Stomach (tissue), 9 donors: ENCODE measurements around the gene SCN9A. TPM values are rescaled to one million over a fixed set of nuclear protein-coding genes. Genes with fewer than 3 reads are reported as not detected.

ENCODE experiments used
- DNase-seq, 2 donors: peaks; one replicate each; pipeline versions ENCODE4 v3.0.0 to v3.0.0-alpha.2; 2013 to 2019
- H3K27ac ChIP-seq, 5 donors: fragments of 200-600 bp in 4 of 5; sonication (generic) in 4 of 5; one replicate each; pipeline ENCODE4 v1.5.1; 2013 to 2019; ENCODE audit warnings: mild to moderate bottlenecking in 1 of 5, moderate library complexity in 1 of 5
- H3K27me3 ChIP-seq, 3 donors: fragments of 200-600 bp; sonication (generic); one replicate each; pipeline ENCODE4 v1.5.1; 2017 to 2019; ENCODE audit warnings: mixed run types in 1 of 3
- H3K36me3 ChIP-seq, 4 donors: fragments of 200-600 bp; sonication (generic); 1 replicate in 3 of 4; 2 replicates in 1 of 4; pipeline ENCODE4 v1.5.1; 2016 to 2019
- H3K4me1 ChIP-seq, 4 donors: fragments of 200-600 bp; sonication (generic); one replicate each; pipeline ENCODE4 v1.5.1; 2016 to 2019
- H3K4me3 ChIP-seq, 4 donors: fragments of 200-600 bp; sonication (generic) in 3 of 4; one replicate each; pipeline ENCODE4 v1.5.1; 2016 to 2019; ENCODE audit warnings: mild to moderate bottlenecking in 1 of 4
- H3K9me3 ChIP-seq, 4 donors: fragments of 200-600 bp; sonication (generic); one replicate each; pipeline ENCODE4 v1.5.1; 2016 to 2019
- EP300 ChIP-seq: sonication (generic); formaldehyde crosslinking; IDR thresholded peaks from one replicate; pipeline ENCODE4 v1.6.1; 2017; ENCODE audit warnings: antibody characterized with exemption
- POLR2A ChIP-seq, 4 donors: fragments of 450-650 bp; IDR thresholded peaks; one replicate each; pipeline ENCODE4 v1.6.1; 2016; ENCODE audit warnings: antibody characterized with exemption in 4 of 4, control low read depth in 2 of 4, mild to moderate bottlenecking in 1 of 4, moderate library complexity in 1 of 4
- POLR2AphosphoS5 ChIP-seq, 3 donors: sonication (generic); formaldehyde crosslinking; IDR thresholded peaks; one replicate each; pipeline ENCODE4 v1.6.1; 2016; ENCODE audit warnings: antibody characterized with exemption in 3 of 3
- WGBS, 5 donors: extraction: QIAGEN DNeasy Blood & Tissue Kit in 3 of 5; methylation state at CpG; one replicate each; pipeline versions ENCODE4 v1.1.5 to v1.1.7; 2013 to 2018; 5-methylcytosine and 5-hydroxymethylcytosine counted together
- intact Hi-C: fragments of 100-400 bp; cut with DNase I; formaldehyde crosslinking; loops from one replicate; pipeline ENCODE4 v1.15.1; 2023; ENCODE audit warnings: low total_unique reads
- polyA plus RNA-seq, 3 donors: library from polyadenylated mRNA; stranded (reverse); fragments of 200-250 nt; gene quantifications; one replicate each; pipeline ENCODE4 v1.2.3, GENCODE V29; 2013
- total RNA-seq, 5 donors: library from RNA; depleted of rRNA; stranded (reverse); fragments of >200 nt; gene quantifications; one replicate each; pipeline versions ENCODE4 v1.1.0 to v1.2.3, GENCODE V29; 2014 to 2016
- TF ChIP-seq, protein P1 (sequence below), 7 experiments: fragments of 450-650 bp in 4 of 7; fragments of 200-600 bp in 3 of 7; sonication (generic) in 3 of 7; IDR thresholded peaks; one replicate each; pipeline ENCODE4 v1.5.1; 2016 to 2019; ENCODE audit warnings: antibody characterized with exemption in 7 of 7, control low read depth in 2 of 7, mild to moderate bottlenecking in 1 of 7
- donor health status: healthy with polysubstance abuse.
- donor health status: Bipolar disorder and iron deficiency.
- donor health status: healthy.

SCN9A gene
- total and polyA plus RNA-seq, 8 donors: 0.12 to 24.3 (median 1.1) TPM

DNA sequence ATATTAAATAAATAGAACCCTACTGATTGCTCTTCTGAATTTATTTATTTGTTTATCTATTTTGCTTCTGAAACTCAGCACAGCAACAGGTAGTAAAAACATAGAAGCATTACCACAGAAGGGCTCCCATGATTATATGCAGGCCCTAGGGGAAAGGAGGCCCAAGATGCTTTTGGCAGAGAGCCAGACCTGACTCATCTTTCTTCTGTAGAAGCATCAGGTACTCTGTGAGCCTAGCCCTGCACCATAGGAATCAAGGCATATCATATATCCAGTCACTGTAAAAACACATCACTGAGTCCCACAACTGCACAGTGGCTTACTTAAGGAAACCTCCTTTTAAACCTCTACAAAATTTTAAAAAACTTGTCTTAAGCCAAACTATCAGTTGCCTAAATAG, 1.8 kb downstream of the SCN9A start:
- Histone ChIP-seq H3K9me3 (no peaks in the 10 kb centered on the region), H3K4me3 (no peak overlapping the region), H3K4me1 (peaks cover 8 to 22% (median 17%) of the 10 kb centered on the region in 4 donors), H3K27me3 (peaks cover 0 to 13% (median 0%) of the 10 kb centered on the region in 3 donors), H3K36me3 (no peaks in the 10 kb centered on the region), H3K27ac (no peak overlapping the region)
- DNase-seq: peak in 1 of 2 donors; percentile 33
- TF ChIP-seq, protein P1, sequence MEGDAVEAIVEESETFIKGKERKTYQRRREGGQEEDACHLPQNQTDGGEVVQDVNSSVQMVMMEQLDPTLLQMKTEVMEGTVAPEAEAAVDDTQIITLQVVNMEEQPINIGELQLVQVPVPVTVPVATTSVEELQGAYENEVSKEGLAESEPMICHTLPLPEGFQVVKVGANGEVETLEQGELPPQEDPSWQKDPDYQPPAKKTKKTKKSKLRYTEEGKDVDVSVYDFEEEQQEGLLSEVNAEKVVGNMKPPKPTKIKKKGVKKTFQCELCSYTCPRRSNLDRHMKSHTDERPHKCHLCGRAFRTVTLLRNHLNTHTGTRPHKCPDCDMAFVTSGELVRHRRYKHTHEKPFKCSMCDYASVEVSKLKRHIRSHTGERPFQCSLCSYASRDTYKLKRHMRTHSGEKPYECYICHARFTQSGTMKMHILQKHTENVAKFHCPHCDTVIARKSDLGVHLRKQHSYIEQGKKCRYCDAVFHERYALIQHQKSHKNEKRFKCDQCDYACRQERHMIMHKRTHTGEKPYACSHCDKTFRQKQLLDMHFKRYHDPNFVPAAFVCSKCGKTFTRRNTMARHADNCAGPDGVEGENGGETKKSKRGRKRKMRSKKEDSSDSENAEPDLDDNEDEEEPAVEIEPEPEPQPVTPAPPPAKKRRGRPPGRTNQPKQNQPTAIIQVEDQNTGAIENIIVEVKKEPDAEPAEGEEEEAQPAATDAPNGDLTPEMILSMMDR (IDR thresholded peaks at IDR 0.05): no peak
- no peak for TF ChIP-seq POLR2AphosphoS5 (IDR thresholded peaks at IDR 0.05)
- no peak for TF ChIP-seq EP300
- TF ChIP-seq POLR2A (IDR thresholded peaks at IDR 0.05): no peak
- intact Hi-C loops: no loop called here

DNA sequence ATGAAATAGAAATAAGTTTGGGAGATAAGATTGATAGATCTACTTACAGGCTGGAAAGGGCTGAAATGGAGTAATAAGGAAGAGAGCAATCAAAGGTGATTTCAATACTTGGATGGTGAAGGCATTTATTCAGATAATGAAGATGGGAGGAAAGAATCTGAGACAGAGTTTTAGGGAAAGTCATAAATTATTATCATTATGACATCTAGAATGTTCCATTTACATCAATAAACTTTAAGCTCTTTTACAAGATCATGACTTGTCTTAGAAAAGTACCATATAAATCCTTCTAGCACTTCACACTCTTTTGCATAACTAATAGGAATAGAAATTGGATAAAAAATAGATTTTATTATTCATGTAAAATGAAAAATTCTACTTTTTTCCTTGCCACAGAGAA, 2.2 kb downstream of the SCN9A start:
- Histone ChIP-seq H3K9me3 (no peaks in the 10 kb centered on the region), H3K36me3 (no peaks in the 10 kb centered on the region), H3K4me3 (no peak overlapping the region), H3K4me1 (peaks cover 8 to 22% (median 17%) of the 10 kb centered on the region in 4 donors), H3K27me3 (peaks cover 0 to 13% (median 0%) of the 10 kb centered on the region in 3 donors), H3K27ac (no peak overlapping the region)
- TF ChIP-seq POLR2A (IDR thresholded peaks at IDR 0.05) (no peak), EP300 (no peak), POLR2AphosphoS5 (IDR thresholded peaks at IDR 0.05) (no peak)
- TF ChIP-seq, protein P1 (IDR thresholded peaks at IDR 0.05): no peak
- intact Hi-C loops: no loop called here
- no peak for DNase-seq

DNA sequence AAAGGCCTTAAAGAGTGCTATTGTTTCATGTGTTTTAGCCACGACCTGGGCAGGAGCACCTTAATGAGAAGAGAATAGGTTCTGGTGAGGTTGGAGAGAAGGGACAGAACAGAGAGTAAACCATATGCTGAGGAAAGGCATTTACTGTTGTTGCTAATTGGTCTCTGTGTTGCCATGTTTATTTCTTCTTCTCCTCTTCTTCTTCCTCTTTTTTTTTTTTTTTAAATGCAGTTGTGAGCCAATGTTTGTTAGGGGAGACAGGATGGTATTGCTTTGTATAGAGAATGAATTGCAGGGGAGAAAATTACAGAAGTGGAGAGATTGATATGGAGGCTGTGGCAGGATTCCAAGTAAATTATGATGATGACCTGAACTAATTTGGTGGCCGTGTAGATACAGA, 2.6 kb downstream of the SCN9A start:
- TF ChIP-seq EP300: no peak
- TF ChIP-seq, protein P1 (IDR thresholded peaks at IDR 0.05): no peak
- no peak for TF ChIP-seq POLR2AphosphoS5 (IDR thresholded peaks at IDR 0.05)
- TF ChIP-seq POLR2A (IDR thresholded peaks at IDR 0.05): no peak
- Histone ChIP-seq H3K36me3 (no peaks in the 10 kb centered on the region), H3K27ac (no peak overlapping the region), H3K9me3 (no peaks in the 10 kb centered on the region), H3K27me3 (peaks cover 0 to 13% (median 0%) of the 10 kb centered on the region in 3 donors), H3K4me3 (no peak overlapping the region), H3K4me1 (peaks cover 8 to 22% (median 17%) of the 10 kb centered on the region in 4 donors)
- intact Hi-C loops: no loop called here
- 41 to 55% (median 46%) methylated on average over 2 of the region's 2 CpGs for WGBS, 5 donors
- no peak for DNase-seq

DNA sequence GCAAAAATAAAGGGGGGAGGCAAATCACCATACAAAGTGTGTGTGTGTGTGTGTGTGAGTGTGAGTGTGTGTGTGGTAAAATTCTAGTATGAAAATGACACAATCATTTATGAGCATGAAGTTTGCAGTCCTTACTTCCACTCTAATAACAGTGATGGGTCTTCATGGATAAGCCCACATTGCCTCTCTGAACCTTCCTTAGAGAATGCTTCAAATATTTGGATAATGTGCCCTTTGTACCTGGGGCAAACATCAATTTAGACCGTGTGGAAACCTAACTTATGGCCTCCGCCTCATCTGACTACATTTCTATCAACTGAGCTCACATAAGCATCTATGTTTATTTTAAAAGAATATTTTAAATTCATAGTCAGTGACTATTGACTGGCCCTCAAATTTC, 3.7 kb downstream of the SCN9A start:
- WGBS, 5 donors: 49 to 64% (median 58%) methylated on average over 2 of the region's 2 CpGs
- Histone ChIP-seq H3K4me1 (peaks cover 8 to 22% (median 17%) of the 10 kb centered on the region in 4 donors), H3K9me3 (no peaks in the 10 kb centered on the region), H3K27me3 (peaks cover 0 to 13% (median 0%) of the 10 kb centered on the region in 3 donors), H3K36me3 (no peaks in the 10 kb centered on the region), H3K27ac (no peak overlapping the region), H3K4me3 (no peak overlapping the region)
- TF ChIP-seq, protein P1 (IDR thresholded peaks at IDR 0.05): no peak
- no peak for TF ChIP-seq POLR2A (IDR thresholded peaks at IDR 0.05)
- TF ChIP-seq EP300: no peak
- DNase-seq: no peak
- intact Hi-C loops: no loop called here
